GM21423 (cell line): ENCODE measurements around the gene BTG2.
"Not testable (repeated sequence)": the region's sequence is repeated elsewhere in the genome, so short reads cannot be mapped to it uniquely, and the experiment has no call there.

ENCODE experiments used
- ATAC-seq: cut with Tn5 transposase; IDR thresholded peaks from one replicate; pipeline ENCODE4 v1.9.1; 2021; ENCODE audit warnings: mild to moderate bottlenecking, moderate library complexity; ENCODE audit not compliant: unreplicated experiment

Gene BTG2, protein sequence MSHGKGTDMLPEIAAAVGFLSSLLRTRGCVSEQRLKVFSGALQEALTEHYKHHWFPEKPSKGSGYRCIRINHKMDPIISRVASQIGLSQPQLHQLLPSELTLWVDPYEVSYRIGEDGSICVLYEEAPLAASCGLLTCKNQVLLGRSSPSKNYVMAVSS

DNA sequence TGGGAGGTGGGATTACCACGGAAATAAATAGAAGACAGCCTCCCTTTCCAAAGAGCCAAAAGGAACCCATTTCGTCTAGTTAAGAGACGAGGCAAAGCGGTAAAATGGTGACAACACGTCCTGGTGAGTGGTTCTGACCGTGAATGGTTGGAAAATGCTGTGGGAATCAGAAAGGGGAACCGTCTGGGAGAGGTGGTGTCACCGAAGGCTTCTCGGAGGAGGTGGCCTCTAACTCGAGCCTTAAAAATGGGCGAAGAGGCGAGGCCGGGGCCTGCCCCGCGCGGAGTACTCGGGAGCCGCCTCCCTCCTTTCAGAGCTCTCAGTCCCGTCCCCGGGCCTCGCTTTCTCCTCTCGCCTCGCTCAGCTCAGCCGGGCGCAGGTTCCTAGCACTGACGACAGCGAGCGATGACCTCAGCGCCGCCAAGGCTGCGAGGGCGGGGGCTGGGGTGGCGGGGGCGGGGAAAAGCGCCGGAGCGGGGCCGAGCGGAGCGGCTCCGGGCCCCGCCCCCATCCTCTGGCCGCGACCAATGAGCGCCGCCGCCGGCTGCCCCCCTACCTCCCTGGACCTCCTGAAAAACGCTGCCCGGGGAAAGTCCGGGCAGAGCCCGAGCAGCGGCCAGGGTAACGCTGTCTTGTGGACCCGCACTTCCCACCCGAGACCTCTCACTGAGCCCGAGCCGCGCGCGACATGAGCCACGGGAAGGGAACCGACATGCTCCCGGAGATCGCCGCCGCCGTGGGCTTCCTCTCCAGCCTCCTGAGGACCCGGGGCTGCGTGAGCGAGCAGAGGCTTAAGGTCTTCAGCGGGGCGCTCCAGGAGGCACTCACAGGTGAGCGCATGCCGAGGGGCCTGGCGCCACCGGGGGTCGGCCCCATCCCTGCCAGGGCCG lies at the start of gene BTG2:
Gene BTG2, plus strand, starts transcription at position 601 of the 890 bp plus-strand sequence. Its CDS starts 88 bp downstream, at position 689.
- ATAC-seq: peak; percentile 68

DNA sequence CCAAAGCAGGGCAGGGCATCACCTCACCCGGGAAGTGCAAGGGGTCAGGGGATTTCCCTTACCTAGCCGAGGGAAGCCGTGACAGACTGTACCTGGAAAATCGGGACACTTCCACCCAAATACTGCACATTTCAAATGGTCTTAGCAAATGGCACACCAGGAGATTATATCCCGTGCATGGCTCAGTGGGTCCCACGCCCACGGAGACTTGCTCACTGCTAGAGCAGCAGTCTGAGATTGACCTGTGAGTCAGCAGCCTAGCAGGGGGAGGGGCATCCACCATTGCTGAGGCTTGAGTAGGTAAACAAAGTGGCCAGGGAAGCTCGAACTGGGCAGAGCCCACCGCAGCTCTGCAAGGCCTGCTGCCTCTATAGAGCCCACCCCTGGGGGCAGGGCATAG lies 48.7 kb upstream of the BTG2 start:
- not testable (repeated sequence) for ATAC-seq

DNA sequence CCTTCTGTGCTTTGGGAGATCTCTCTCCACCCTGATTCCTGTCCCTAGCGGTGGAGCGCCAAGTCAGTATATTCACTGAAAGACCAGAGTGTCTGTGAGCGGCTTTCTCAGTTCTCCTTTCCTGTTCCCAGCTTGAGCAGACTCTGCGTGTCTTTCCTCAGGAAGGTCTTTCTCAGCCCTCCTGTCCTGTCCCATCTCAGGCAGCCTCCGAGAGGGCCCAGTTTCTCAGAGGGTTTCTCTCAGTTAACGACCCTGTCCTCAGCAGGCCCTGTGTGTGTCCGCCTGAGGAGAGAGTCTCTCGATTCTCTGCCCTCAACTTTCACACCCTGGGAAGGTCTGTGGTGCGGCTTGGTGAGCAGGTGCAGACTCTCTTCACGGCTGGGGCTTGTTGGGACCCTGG lies 41.8 kb upstream of the BTG2 start:
- no peak for ATAC-seq

DNA sequence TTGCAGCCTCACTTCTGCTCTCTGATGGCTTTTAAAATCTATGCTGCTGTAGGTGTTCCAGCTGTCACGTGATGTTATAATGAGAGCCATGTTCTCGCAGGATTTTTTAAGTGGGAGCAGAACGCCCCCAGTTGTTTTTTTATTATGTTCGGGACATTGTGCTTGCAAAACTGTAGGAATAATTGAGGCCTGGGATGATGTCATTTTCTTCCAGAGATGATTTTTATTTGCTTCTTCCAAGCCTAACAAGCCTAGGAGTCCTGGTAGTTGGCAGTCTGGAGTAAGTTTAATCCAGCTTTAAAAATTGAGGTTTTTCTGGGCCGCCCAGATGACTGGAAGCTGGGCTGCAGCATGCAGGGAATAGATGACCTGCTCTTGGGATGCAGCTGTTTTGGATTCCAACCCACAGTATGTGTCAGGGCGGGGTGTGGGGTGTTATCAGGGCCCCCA lies 41.2 kb upstream of the BTG2 start:
- no peak for ATAC-seq

DNA sequence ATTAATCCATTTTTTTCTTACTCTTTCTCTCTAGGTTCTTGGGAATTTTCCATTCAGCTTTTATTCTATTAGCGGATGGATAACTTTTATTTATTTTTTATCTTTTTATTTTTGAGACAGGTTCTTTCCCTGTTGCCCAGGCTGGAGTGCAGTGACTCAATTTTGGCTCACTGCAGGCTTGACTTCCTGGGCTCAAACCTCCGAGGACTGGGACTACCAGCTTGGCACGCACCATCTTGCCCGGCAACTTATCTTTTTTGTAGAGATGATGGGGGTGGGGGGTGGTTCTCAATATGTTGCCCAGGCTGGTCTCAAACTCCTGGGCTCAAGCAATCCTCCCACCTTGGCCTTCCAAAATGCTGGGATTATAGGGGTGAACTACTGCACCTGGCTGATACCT lies 39.8 kb upstream of the BTG2 start:
- ATAC-seq: no peak

DNA sequence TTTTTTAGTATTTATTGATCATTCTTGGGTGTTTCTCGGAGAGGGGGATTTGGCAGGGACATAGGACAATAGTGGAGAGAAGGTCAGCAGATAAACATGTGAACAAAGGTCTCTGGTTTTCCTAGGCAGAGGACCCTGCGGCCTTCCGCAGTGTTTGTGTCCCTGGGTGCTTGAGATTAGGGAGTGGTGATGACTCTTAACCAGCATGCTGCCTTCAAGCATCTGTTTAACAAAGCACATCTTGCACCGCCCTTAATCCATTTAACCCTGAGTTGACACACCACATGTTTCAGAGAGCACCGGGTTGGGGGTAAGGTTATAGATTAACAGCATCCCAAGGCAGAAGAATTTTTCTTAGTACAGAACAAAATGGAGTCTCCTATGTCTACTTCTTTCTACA lies 39.2 kb upstream of the BTG2 start:
- ATAC-seq: not testable (repeated sequence)

DNA sequence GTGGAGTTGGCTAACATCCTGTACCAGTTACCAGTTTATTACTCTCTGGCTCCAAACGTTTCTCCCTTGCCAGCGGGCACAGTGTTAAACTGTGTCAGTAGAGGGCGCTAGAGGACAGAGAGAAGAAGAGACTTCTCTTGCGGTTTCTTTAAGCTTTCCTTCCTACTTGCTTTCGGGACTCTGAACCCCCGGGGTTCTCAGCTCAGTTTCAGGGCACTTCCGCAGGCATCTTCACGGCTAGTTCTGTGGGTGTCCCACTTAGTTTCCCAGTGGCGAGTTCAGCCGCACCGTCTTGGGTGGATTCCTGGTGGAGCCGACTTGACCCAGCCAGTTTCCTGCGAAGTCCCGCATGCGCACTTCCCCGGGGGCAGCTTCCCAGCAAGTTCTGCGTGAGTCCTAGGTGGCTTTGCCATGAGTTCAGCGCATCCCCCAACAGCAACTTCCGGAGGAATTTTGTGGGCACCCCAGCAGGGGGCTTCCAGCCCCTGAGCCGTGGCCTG lies 37.9 kb upstream of the BTG2 start:
- peak; percentile 44 for ATAC-seq

DNA sequence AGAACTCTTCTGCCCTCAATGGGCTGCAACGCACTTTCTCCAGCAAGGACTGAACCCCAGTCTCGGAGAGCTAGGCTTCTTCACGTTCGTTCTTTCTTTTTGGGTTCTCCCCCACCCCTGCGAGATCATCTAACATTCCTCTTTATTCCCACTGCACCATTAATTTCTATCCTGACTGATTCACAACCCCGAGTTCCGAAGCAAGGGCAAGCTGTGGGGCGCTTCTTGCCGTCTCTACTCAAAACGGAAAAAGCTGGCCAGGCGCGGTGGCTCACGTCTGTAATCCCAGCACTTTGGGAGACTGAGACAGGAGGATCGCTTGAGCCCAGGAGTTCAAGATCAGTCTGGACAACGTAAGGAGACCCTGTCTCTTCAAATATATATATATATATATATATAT lies 37.4 kb upstream of the BTG2 start:
- no peak for ATAC-seq

DNA sequence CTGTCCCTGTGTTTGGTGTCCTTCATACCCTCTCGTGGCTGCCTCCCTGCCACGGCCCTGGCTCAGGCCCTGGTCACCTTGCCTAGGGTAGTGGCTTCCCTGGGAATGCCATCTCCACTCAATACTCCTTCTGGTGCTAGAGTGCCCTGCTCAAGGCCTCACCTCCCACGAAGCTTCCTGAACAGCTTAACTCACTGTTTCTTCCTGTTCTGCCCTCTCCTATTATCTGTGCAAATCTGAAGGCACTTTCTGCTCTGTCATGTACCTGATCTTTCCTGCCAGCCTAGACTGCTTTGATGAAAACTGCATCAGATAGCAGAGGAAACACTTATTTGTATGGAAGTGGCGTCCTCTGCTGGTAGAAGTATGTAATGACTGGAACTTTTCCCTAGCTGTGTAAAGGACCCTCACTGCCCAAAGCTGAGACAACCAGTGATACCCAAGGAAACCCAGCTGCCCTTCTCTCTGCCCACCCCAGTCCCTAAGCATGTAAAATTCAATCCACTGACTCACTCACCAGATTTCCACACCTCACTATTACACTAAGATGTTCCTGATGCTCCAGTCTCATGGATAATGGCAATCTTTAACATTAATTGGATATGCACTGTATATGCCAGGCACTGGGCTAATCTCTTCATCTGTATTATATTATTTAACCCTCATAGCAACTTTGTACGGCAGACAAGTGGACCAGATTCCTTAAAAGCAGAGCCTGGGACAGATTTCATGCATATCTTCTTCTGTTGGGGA lies 36.2 kb upstream of the BTG2 start:
- no peak for ATAC-seq

DNA sequence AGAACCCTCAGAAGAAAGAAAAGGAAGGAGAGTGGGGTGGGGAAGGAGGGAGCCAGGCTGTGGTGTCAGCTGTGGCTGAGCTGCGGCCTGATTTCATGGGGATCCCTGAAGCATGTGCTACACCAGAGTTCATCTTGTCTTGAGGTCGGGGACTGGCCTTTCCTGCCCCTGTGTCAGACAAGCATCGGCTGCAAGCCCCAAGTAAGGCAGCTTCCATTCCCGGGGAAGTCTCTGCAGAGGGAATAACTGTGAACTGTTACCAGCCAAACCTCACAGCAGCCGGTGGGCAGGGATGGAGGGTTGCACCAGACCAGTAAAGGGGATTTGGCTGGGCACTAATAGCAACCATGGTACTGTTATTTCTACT lies 35.7 kb upstream of the BTG2 start:
- no peak for ATAC-seq

DNA sequence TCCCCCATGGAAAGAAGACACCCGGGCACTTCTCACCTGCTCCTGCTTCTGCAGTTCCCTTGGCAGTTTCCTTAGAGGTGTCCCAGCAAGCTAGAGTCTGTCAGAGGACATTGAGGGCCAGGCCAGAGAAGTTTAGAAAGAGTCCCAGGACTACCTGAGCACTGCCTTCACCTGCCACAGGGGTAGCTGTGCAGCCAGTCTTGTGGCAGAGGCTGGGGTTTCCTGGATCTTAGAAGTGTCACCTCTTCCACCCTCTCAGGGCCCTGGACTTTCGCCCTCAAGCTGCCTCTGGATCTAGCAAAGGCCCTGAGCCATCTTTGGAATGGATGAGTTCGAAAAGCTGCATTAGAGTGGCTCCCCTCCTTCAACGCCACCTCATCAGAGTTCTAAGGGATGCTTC lies 34.9 kb upstream of the BTG2 start:
- ATAC-seq: no peak

DNA sequence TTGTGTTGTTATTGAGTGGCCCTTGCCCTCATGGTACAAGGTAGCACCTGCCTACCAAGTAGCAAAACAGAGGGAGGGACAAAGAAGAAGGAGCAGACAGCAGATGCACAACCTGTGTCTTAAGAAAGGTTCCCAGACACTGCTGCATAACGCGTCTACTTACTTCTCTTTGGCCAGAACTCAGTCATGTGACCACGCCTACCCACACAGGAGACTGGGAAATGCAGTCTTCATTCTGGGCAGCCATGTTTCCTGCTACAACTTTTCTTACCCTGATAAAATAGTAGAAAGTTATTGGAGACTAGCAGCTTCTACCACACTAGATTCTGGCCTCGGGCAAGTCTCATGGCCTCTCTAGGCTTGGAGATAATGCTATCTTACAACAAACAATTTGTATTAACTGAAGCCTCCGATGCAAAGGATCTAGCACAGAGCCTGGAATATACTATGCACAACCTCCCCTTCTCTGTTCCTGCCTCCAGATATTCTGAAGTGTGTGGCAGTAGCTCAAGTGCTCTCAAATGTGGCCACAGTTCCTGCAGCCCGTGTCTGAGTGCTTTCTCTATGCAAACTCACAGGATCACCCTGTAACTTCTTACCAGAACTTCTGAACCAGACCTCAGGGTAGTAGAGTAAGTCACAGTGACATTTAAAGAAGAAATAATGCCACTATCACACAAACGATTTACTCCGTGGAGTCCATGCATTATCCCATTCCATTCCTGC lies 34.1 kb upstream of the BTG2 start:
- ATAC-seq: no peak

DNA sequence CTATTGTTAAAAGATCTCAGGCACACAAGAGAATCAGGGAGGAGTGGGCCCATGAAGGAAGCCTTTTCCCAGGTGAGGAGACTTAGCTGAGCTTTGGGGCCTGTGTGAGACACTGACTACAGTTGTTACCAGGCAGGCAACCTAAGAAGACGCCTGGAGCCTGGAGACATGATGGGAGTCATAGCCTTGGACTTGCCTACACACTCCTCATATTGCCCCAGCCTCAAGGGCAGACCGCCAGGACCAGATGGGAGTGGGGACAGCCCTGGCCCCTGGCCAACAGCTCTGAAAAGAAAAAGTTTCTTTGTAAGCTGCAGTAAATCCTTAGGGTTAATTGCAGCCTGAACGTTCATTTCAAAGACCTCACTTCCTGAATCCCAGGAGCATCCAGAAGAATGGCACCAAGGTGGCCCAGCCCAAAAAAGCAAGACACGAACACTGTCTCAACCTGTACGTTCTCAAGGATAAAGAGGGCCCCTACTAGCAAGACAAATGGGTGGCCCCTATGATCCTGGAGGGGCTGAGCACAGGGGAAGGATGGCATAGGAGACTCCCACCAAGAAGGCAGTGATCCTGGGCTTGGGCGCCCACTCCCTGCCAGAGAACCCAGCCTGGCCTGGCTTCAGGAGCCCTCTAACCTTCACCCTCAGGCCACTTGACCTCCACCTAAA lies 33.2 kb upstream of the BTG2 start:
- ATAC-seq: no peak

DNA sequence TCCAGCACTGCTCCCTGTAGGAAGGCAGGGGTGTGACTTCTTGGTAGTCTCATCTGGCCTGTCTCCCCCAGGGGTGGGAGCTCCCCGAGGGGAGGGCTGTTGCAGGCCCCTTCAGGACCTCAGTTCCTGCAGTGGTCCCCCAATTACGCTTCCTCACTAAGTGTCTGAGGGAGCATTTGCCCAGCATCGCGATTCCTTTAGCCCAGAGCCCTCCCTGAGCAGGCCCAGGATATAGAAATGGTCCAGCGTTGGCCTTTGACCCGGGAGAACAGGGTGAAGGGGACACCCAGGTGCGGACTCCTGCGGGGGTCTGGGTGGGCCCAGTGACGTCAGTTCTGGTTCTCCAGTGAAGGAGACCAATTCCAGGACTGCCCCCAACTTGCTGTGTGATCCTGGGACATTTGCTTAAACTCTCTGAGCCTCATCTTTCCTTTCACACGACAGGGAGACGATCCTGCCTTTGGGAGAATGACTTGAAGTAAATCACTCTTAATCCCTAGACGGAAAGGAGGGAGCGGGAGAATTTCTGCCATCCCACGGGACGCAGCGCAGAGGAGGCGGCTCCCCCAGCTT lies 32.6 kb upstream of the BTG2 start:
- ATAC-seq: no peak

DNA sequence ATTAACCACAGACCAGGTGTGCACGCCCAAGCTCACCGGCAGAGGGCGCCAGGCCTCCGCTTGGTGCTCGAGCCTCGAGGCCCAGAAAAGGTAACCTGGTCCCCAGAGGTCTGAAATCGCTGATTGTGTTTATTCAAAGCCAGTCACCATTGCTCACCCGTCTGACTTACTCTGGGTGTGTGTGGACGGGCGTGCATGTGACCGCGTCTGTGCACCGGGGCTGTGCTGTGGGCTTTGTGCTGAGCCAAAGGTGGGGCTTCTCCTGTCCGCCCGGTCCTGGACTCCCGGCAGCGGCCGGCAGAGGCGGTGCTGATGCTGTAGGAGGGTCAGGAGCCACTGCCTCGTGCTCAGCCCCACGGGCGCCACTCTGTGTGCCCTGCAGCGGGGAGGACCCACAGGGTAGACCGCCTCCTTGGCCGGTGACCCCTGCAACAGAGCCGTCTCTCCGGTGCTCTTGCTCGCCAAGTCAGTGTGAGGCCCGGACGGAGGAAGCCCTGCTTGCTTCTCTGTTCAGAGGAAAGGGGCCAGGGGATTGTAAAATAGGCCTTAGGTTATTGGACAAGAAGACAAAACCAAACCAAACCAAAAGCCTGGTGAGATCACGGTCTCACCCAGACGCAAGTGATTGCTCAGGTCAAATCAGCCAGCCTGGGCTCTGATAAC lies 32.0 kb upstream of the BTG2 start:
- peak; percentile 49 for ATAC-seq

DNA sequence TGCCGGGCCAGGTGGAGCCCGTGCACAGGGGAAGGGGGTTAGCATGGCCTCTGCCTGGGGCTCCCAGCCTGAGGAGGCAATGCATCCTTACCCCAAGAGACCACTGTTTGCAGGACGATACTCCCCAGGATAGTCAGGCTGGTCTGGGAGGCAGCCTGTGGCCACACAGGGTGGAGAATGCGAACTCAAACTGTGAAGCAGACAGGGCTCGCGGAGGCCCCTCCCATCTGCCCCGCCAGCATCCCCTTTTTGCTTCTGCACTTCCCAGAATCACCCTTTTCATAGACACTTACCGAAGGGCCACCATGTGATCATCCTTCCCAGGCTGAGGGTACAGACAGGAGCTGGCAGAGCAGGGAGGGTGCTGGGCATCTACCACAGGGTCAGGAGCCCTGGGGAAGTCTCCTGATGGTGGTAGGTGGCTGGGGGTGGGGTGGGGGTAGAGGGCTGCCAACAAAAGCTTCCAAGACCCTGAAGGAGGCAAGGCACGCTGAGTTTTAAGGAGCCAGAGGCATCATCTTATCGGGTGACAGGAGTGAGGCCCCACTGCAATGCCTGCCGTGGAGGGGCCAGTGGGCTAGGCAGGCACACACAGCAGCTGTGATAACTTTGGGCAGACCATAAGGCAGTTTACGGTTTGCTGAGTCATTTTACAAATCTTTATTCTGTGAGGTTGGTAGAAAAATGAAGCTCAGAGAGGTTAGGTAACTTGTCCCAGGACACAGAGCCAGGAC lies 31.3 kb upstream of the BTG2 start:
- ATAC-seq: no peak

DNA sequence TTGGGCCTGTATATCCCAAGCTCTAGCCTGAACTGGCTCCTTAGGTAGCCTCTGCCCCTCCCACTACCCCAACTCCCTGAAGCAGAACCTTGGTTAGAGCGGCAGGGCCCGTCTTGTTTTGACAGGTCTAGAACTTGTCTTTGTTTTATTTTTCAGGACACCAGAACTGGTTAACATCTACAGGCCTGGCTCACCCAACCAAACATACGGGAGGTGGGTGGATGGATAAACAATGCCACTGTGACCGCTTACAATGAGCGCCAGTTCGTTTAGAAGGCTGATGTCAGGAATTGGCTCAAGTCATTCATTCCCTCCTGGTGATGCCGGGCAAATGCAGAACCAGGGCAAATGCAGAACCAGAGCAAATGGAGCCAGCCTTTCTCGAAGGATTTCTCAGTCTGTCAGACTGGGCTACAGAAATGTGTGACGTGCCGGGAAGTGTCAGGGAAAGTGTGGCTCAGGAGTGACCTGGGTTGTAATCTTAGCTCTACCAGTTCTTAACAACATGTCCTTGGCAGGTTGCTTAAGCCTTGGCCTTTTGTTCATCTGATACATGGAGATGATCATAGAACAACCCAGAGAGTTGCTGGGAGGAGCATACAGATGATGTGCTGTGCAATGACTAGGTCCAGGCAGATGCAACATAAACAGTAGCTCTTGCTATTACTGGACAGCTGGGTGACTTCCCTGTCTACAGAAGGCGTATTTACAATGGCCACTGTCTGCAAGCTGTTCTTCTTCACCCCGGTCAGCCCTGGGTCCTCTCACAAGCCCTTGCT lies 30.5 kb upstream of the BTG2 start:
- no peak for ATAC-seq

DNA sequence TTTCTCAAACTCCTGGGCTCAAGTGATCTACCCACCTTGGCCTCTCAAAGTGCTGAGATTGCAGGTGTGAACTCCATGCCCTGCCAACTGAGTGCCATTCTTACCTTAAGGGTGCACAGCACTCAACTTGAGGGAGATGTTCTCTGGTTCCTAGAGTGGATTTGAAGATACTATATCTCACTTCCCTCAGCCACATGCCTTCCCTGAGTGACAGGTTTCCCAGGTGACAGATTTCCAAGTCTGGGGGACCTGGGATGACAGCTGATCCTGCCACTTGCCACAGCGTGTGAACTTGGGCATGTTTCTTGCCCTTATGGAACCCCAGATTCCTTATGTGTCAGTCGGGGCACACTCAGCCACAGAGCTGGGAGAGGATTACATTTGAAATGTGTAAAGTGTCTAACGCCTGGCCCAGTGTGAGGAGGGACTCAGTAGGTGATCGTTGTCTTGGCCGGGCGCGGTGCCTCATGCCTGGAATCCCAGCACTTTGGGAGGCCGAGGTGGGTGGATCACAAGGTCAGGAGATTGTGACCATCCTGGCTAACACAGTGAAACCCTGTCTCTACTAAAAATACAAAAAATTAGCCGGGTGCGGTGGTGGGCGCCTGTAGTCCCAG lies 29.6 kb upstream of the BTG2 start:
- no peak for ATAC-seq
